ENCODE data around the gene ITGAV. TPM values are rescaled to one million over a fixed set of nuclear protein-coding genes. Genes with fewer than 3 reads are reported as not detected.
"Not testable (repeated sequence)": the region's sequence is repeated elsewhere in the genome, so short reads cannot be mapped to it uniquely, and the experiment has no call there.

The ITGAV gene
- 100 to 1,000 TPM; 104 to 118 TPM for total RNA-seq
- long read RNA-seq, donor 1, full-length matches to known transcripts, result 7 of 26 reads
- long read RNA-seq, donor 1, partial matches to known transcripts, result 12 of 26 reads
- long read RNA-seq, donor 1, other reads (novel, unspliced or antisense), result 7 of 26 reads
- long read RNA-seq, donor 2, full-length matches to known transcripts, result 1 of 20 reads
- long read RNA-seq, donor 2, partial matches to known transcripts, result 15 of 20 reads
- long read RNA-seq, donor 2, other reads (novel, unspliced or antisense), result 4 of 20 reads

DNA sequence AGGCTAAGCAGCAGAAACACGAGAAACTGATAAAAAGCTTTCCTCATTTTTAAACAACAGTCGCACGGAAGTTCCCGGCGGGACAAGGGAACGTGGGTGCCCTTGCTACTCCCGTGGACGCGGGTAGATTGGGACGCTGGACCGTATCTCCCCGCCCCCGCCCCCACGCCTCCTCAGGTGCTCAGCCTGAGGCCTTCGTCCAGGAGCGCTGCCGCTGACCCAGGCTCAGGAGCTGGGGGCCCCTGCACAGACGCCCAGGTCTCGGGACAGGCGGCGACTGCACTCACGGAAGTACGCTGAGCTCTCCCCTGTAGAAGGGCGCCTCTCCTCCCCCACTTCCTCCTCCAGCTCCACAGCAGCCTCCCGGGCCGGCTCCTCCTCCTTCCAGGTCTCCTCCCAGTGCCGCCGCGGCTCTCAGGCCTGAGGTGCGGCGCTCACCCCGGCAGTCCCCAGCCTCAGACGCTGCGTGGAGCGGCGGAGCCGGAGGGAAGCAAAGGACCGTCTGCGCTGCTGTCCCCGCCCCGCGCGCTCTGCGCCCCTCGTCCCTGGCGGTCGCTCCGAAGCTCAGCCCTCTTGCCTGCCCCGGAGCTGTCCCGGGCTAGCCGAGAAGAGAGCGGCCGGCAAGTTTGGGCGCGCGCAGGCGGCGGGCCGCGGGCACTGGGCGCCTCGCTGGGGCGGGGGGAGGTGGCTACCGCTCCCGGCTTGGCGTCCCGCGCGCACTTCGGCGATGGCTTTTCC, at the start of gene ITGAV:
ITGAV (plus strand) TSS at position 445 of the 738 bp plus-strand sequence; CDS start at position 728, 283 bp downstream.
- DNase-seq (ENCODE audit: low spot score), result peak; percentile 97
- intact Hi-C loops (cut with DNase I), result no loop called here

DNA sequence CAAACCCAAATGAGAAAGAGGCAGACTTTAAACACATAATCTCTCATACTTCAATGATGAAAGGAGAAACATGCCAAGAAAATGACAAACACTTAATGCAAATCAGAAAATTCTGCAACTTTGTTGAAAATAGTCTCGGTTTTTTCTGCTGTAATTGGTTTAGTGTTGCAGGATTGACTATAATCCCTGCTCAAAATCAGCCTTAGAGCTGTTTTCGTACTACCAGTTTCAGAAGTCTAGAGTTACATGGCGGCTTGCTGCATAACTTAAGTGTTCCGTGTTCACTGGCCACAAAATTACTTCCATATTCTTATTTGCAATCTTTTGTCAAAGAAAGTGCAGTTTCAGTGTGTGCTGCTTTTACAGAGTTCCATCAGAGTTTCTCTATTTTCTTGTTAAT, 48.9 kb upstream of the ITGAV start:
- intact Hi-C loops (cut with DNase I), result no loop called here

DNA sequence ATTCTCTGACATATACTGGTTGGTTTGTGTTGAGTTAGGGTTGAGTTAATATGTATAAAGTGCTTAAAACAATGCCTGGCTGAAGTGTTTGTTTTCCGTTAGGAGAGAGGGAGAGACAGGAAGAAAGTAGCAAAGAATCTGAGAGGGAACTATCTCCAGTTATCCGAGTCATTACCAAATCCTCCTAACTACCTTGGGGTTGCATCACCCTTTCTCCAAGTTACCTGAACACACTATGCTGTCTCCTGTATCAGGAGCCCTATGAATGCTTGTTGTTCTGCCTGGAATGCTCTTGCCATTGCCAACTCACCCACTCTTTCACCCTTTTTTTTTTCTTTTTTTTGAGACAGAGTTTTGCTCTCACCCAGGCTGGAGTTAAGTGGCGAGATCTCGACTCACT, 47.9 kb upstream of the ITGAV start:
- DNase-seq (ENCODE audit: low spot score), result no peak
- intact Hi-C loops (cut with DNase I), result no loop called here

More for the DNA sequence above, 48.9 kb upstream of the ITGAV start:
- no peak for DNase-seq (ENCODE audit: low spot score)

DNA sequence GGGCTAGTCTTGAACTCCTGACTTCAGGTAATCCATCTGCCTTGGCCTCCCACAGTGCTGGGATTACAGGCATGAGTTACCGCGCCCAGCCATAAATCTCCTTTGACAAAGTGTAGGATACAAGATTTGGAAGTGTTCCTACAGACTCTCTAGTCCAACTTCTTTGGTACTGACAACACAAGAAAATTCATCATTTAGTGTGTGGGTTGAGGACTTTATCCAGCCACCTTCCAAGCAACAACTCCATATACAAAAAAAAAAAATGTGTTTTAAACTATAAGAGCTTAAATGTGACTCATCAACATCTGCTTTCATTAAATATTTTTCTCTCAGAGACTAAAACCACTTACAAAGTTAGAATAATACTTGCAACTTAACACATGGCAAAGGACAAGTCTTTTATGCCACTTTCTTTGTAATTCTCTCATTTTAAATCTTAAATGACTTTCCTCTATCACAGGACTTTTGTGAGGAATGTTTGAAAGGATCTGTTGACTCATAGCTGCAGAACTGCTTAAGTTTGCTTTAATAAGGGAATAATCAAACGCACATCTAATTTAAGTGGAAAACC, 46.2 kb upstream of the ITGAV start:
- intact Hi-C loops (cut with DNase I), result no loop called here
- DNase-seq (ENCODE audit: low spot score), result no peak

GRCh38 chr2:186544255-186544675, 45.6 kb upstream of the ITGAV start:
- intact Hi-C loops (cut with DNase I), result no loop called here
- no peak for DNase-seq (ENCODE audit: low spot score)

- DNase-seq (ENCODE audit: low spot score), result no peak
- intact Hi-C loops (cut with DNase I), result no loop called here
These were observed 43.0 kb upstream of the ITGAV start for GRCh38 chr2:186546846-186547245.

DNA sequence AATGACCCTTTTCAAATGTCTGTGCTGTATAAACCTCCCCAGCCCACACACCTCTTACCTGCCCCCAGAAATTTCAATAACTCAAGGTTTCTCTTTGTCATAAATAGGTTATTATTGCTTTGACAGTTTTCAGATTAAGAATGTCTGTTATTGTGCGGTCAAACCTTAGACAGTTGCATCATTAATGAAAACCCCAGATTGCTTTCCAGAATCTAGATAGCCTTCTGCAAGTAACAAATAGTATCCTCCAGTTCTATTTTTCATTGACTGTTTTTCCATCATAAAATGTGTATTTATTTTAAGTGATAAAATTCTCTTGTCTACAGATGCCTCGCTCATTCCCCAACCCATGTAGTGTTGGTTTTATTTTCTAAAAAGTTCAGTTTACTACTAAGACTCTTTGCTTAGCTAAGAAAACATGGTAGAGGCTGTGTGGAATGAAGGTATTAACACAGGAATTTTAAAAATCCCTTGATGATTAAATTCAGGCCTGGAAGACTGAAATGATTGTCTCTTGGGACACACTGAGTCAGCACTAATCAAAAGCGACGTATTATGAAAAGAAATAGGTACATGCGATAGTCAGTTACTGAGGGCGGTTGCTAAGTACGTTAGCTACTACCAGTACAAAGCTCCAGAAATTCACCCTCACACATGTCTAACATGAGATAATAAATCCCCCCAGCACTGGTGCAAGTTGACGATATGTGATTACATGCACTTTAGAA, 38.4 kb upstream of the ITGAV start:
- intact Hi-C loops (cut with DNase I), result no loop called here
- DNase-seq (ENCODE audit: low spot score), result no peak

DNA sequence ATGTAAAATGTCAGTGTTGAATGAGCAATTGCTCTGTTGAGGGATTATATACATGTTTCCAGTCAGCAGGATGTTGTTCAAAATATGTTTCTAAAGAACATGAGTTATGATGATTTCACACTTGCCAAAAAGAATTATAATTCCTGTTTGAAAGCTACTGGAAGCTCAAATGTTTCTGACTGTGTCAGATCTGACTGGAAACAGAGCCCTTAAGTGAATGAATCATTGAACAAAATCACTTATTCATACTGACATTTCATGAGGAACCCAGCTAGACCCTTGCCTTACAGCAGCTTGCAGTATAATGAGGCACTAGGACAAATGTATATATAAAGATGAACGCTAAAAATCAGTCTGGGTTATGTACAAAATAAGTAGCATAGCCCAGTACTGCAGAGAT, 35.4 kb upstream of the ITGAV start:
- intact Hi-C loops (cut with DNase I), result no loop called here

DNA sequence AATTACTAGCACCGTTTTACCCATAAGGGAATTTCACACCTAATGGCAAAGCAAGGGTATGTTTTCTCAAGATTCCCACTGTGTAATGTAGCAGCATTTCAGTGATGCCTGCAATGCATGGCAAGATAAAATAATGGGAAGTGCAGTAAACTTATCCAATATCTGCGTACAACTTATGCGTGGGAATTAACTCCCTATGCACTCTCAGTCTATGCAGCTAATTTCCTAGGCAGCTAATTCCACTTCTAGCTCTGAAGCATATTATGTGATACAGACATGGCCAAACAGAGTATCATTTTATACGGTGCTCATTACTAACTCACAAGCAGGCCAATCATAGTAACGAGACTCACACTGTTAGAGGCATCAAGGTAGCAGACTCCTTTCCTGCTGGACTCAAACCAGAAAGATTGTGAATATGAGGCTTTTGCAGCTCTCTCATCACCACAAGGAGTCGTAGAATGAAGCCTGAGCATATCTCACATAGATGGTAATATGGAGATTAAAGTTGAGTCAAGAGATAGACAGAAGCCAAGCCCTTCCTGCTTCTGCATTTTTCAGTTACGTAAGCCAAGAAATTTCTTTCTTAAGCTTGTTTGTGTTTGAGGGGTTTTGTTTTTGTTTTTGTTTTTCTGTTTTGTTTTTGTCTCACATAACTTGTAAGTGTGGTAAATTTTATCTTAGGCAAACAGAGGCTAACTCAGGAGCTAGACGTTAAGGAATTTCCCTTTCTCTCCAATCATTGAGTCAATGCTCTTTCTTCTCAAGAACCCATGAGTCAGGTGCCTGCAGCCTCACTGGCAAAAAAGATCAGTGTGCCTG, 34.8 kb upstream of the ITGAV start:
- intact Hi-C loops (cut with DNase I), result no loop called here
- no peak for DNase-seq (ENCODE audit: low spot score)

More for the DNA sequence above, 35.4 kb upstream of the ITGAV start:
- no peak for DNase-seq (ENCODE audit: low spot score)

DNA sequence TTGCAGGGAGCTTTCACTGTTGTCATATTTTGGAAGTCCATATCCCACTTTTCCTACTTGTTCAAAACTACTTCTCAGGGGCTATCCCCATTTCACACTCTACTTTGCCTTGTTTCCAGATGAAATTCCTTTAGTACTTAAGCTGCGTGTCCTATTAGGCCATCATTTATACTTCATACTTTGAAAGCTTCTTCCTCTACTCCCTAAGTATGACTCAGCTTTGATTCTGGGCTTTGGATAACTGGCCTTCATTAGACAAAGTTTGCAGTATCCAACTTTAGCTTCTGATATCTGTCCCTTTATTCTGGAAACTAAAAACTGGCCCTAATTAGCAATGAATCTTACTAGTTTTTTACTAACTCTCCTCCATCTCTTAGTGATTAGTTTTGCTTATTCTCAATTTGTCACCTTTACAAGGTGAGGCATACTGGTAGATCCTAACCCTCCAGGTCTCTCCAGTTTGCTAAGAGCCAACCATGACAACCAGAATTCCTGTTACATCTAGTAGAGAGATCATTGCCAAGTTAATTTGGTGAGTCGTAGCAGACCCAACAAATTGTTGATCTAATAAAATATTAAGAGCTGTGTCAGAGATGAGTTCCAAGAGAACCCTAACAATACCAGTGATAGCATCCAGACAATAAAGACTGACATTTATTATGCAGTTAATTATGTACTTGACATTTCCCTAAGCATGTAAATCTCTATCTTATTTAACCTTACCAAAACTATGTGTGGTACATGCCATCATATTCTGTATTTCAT, 31.2 kb upstream of the ITGAV start:
- intact Hi-C loops (cut with DNase I), result no loop called here
- DNase-seq (ENCODE audit: low spot score), result no peak

- DNase-seq (ENCODE audit: low spot score), result no peak
- intact Hi-C loops (cut with DNase I), result no loop called here
These were observed 30.5 kb upstream of the ITGAV start for GRCh38 chr2:186559370-186559769.

- intact Hi-C loops (cut with DNase I), result no loop called here
- no peak for DNase-seq (ENCODE audit: low spot score)
These were observed 30.0 kb upstream of the ITGAV start for GRCh38 chr2:186559848-186560247.

DNA sequence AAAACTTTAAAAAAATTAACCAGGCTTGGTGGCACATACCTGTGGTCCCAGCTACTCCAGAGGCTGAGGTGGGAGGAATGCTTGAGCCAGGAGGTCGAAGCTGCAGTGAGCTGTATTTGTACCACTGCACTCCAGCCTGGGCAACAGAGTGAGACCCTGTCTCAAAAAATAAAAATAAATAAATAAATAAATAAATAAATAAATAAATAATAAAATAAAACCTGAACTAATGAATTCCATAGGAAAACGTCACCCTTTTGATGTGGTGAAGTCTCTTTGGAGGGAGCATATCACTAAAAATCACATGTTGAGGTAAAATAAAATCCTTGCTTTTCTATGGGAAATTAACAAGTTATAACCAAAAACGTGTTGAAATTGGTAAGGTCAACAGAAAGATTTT, 29.6 kb upstream of the ITGAV start:
- intact Hi-C loops (cut with DNase I), result no loop called here
- no peak for DNase-seq (ENCODE audit: low spot score)

- no peak for DNase-seq (ENCODE audit: low spot score)
- intact Hi-C loops (cut with DNase I), result no loop called here
These were observed 28.2 kb upstream of the ITGAV start for GRCh38 chr2:186561467-186562208.

DNA sequence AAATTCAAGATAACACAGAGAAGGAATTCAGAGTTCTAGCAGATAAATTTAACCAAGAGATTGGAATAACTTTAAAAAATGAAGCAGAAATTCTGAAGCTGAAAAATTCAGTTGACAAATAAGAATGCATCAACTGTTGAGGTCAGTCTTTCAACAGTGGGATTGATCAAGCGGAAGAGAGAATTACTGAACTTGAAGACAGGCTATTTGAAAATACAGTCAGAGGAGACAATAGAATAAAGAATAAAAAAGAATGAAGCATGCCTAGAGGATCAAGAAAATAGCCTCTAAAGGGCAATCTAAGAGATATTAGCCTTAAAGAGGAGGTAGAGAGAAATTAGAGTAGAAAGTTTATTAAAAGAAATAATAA, 27.7 kb upstream of the ITGAV start:
- intact Hi-C loops (cut with DNase I), result no loop called here
- no peak for DNase-seq (ENCODE audit: low spot score)

- DNase-seq (ENCODE audit: low spot score); intact Hi-C loops (cut with DNase I): not testable (repeated sequence)
These were observed 21.3 kb upstream of the ITGAV start for GRCh38 chr2:186568600-186568999.

DNA sequence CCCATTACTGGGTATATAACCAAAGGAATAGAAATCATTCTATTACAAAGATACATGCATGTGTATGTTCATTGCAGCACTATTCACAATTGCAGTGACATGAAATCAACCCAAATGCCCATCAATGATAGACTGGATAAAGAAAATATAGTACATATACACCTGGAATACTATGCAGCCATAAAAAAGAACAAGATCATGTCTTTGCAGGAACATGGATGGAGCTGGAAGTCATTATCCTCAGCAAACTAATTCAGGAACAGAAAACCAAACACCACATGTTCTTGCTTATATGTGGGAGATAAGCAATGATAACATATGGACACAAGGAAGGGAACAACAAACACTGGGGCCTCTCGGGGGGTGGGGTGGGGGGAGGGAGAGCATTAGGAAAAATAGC, 20.7 kb upstream of the ITGAV start:
- intact Hi-C loops (cut with DNase I); DNase-seq (ENCODE audit: low spot score): not testable (repeated sequence)

GRCh38 chr2:186569897-186570296, 20.0 kb upstream of the ITGAV start:
- DNase-seq (ENCODE audit: low spot score), result no peak
- intact Hi-C loops (cut with DNase I), result no loop called here
